IMR-90 (cell line): ENCODE results near the gene FAM234B. TPM values are rescaled to one million over a fixed set of nuclear protein-coding genes. Genes with fewer than 3 reads are reported as not detected.

Experiments
- ATAC-seq: fragments of 200-7000 bp; cut with Tn5 transposase; 2 replicates; pipeline ENCODE4 v1.9.1; 2020; ENCODE audit warnings: low read depth, mild to moderate bottlenecking, moderate library complexity
- BruUV-seq: library from RNA; stranded (reverse); fragments of 400-500 nt; replicated peaks from 2 replicates; lab custom pipeline; 2021; lab: Mats Ljungman, UMichigan
- CTCF ChIA-PET: fragments of 300-600 bp; formaldehyde crosslinking; extraction: SDS; loops from one replicate; lab custom pipeline; 2021; ENCODE audit warnings: antibody characterized with exemption; lab: Yijun Ruan, JAX
- POLR2A ChIA-PET: fragments of 300-600 bp; sonication (Branson Sonifier 250); formaldehyde crosslinking; loops from one replicate; lab custom pipeline; 2022; ENCODE audit warnings: antibody characterized with exemption; ENCODE audit not compliant: unreplicated experiment; lab: Charles Lee
- DNase-seq: peaks from one replicate; pipeline ENCODE4 v3.0.0; 2013
- H2AFZ ChIP-seq: replicated peaks from 2 replicates; pipeline ENCODE3; 2013; ENCODE audit warnings: low read length, mild to moderate bottlenecking; ENCODE audit not compliant: poor library complexity
- H2AK5ac ChIP-seq: 2 replicates; pipeline ENCODE4 v1.6.1; 2013; ENCODE audit warnings: low read depth, low read length, inconsistent platforms
- H2AK9ac ChIP-seq: replicated peaks from 2 replicates; pipeline ENCODE3; 2013; ENCODE audit warnings: mild to moderate bottlenecking, low read depth, low read length, moderate library complexity; ENCODE audit not compliant: poor library complexity
- H2BK120ac ChIP-seq: 2 replicates; pipeline ENCODE4 v1.6.1; 2013; ENCODE audit warnings: low read depth, low read length, inconsistent platforms
- H2BK15ac ChIP-seq: 3 replicates; pipeline ENCODE4 v1.6.1; 2013; ENCODE audit warnings: low read depth, low read length, inconsistent platforms
- H2BK20ac ChIP-seq: 2 replicates; pipeline ENCODE4 v1.6.1; 2013; ENCODE audit warnings: low read depth, mild to moderate bottlenecking, inconsistent platforms, low read length, moderate library complexity
- H2BK5ac ChIP-seq: 2 replicates; pipeline ENCODE4 v1.6.1; 2013; ENCODE audit warnings: mild to moderate bottlenecking, low read depth, low read length, inconsistent platforms; ENCODE audit not compliant: poor library complexity, severe bottlenecking
- H3K14ac ChIP-seq: replicated peaks from 2 replicates; pipeline ENCODE4 v1.6.1; 2013; ENCODE audit warnings: low read depth, low read length, inconsistent platforms
- H3K18ac ChIP-seq: 2 replicates; pipeline ENCODE4 v1.6.1; 2013; ENCODE audit warnings: low read depth, low read length, control low read depth
- H3K23ac ChIP-seq: 2 replicates; pipeline ENCODE4 v1.6.1; 2013; ENCODE audit warnings: low read depth, low read length, inconsistent platforms
- H3K27ac ChIP-seq: 2 replicates; pipeline ENCODE4 v1.5.1; 2013; ENCODE audit warnings: mild to moderate bottlenecking, control low read depth, low read length; ENCODE audit not compliant: insufficient read depth
- H3K27me3 ChIP-seq: 2 replicates; pipeline ENCODE4 v1.6.1; 2013; ENCODE audit warnings: low read length; ENCODE audit not compliant: control insufficient read depth, insufficient read depth
- H3K36me3 ChIP-seq: 2 replicates; pipeline ENCODE4 v1.6.1; 2013; ENCODE audit warnings: low read length, mixed read lengths; ENCODE audit not compliant: control insufficient read depth, insufficient read depth
- H3K4ac ChIP-seq: 2 replicates; pipeline ENCODE4 v1.6.1; 2013; ENCODE audit warnings: low read depth, low read length, inconsistent platforms
- H3K4me1 ChIP-seq: 2 replicates; pipeline ENCODE4 v1.6.1; 2013; ENCODE audit warnings: low read length, mixed read lengths; ENCODE audit not compliant: control insufficient read depth, insufficient read depth
- H3K4me2 ChIP-seq: 2 replicates; pipeline ENCODE4 v1.6.1; 2013; ENCODE audit warnings: low read depth, mild to moderate bottlenecking, control low read depth, low read length, moderate library complexity
- H3K4me3 ChIP-seq: 2 replicates; pipeline ENCODE4 v1.5.1; 2013; ENCODE audit warnings: low read depth, mild to moderate bottlenecking, control low read depth, low read length, moderate library complexity; ENCODE audit not compliant: insufficient read depth
- H3K56ac ChIP-seq: 2 replicates; pipeline ENCODE4 v1.6.1; 2013; ENCODE audit warnings: low read length, inconsistent platforms; ENCODE audit not compliant: insufficient read depth; ENCODE audit errors: extremely low read depth
- H3K79me1 ChIP-seq, 2 experiments: 2 replicates each; pipeline ENCODE4 v1.6.1; 2013; ENCODE audit warnings: low read length in 2 of 2, inconsistent platforms in 1 of 2, low read depth in 1 of 2
- H3K9ac ChIP-seq: 2 replicates; pipeline ENCODE4 v1.6.1; 2013; ENCODE audit warnings: low read depth, low read length, control low read depth
- H3K9me1 ChIP-seq: 2 replicates; pipeline ENCODE4 v1.6.1; 2013; ENCODE audit warnings: low read length, inconsistent platforms; ENCODE audit not compliant: insufficient read depth
- H3K9me3 ChIP-seq: 2 replicates; pipeline ENCODE4 v1.6.1; 2013; ENCODE audit warnings: low read length; ENCODE audit not compliant: control insufficient read depth, insufficient read depth
- H4K20me1 ChIP-seq: 2 replicates; pipeline ENCODE4 v1.6.1; 2013; ENCODE audit warnings: low read length, inconsistent platforms; ENCODE audit not compliant: insufficient read depth
- H4K5ac ChIP-seq: 2 replicates; pipeline ENCODE4 v1.6.1; 2013; ENCODE audit warnings: mild to moderate bottlenecking, low read depth, low read length, control low read depth
- H4K8ac ChIP-seq, 2 experiments: 2 replicates each; pipeline ENCODE4 v1.6.1; 2013; ENCODE audit warnings: low read depth in 2 of 2, low read length in 2 of 2, control low read depth in 1 of 2, inconsistent platforms in 1 of 2
- H4K91ac ChIP-seq: 2 replicates; pipeline ENCODE4 v1.6.1; 2013; ENCODE audit warnings: low read depth, low read length, inconsistent platforms; ENCODE audit not compliant: insufficient read depth
- BHLHE40 ChIP-seq: fragments of 150-350 bp; IDR thresholded peaks from 2 replicates; pipeline ENCODE4 v1.6.1; 2016; ENCODE audit warnings: mild to moderate bottlenecking, low read depth, low read length
- CEBPB ChIP-seq: IDR thresholded peaks from 2 replicates; pipeline ENCODE4 v1.6.1; 2012; ENCODE audit warnings: low read depth, low read length, improper control_type of control experiment
- CHD1 ChIP-seq: IDR thresholded peaks from 2 replicates; pipeline ENCODE4 v1.6.1; 2012; ENCODE audit warnings: low read depth, low read length, improper control_type of control experiment
- ELK1 ChIP-seq: fragments of 150-350 bp; IDR thresholded peaks from 2 replicates; pipeline ENCODE4 v1.6.1; 2016; ENCODE audit warnings: low read depth, mild to moderate bottlenecking, low read length, moderate library complexity, borderline replicate concordance
- FOS ChIP-seq: fragments of 150-350 bp; IDR thresholded peaks from 2 replicates; pipeline ENCODE4 v1.6.1; 2016; ENCODE audit warnings: low read depth, low read length
- MAFK ChIP-seq: IDR thresholded peaks from 2 replicates; pipeline ENCODE4 v1.6.1; 2012; ENCODE audit warnings: low read depth, low read length, improper control_type of control experiment
- MAZ ChIP-seq: IDR thresholded peaks from 2 replicates; pipeline ENCODE4 v1.6.1; 2012; ENCODE audit warnings: low read depth, mild to moderate bottlenecking, low read length, improper control_type of control experiment, moderate library complexity, borderline replicate concordance
- MXI1 ChIP-seq: IDR thresholded peaks from 2 replicates; pipeline ENCODE4 v1.6.1; 2012; ENCODE audit warnings: low read depth, mild to moderate bottlenecking, low read length, moderate library complexity, borderline replicate concordance
- NFE2L2 ChIP-seq: fragments of 150-350 bp; IDR thresholded peaks from 2 replicates; pipeline ENCODE4 v1.6.1; 2016; ENCODE audit warnings: low read depth, mild to moderate bottlenecking, low read length
- RAD21 ChIP-seq: IDR thresholded peaks from 2 replicates; pipeline ENCODE4 v1.6.1; 2012; ENCODE audit warnings: low read length, improper control_type of control experiment
- RCOR1 ChIP-seq: IDR thresholded peaks from 2 replicates; pipeline ENCODE4 v1.6.1; 2012; ENCODE audit warnings: mild to moderate bottlenecking, low read length, improper control_type of control experiment; ENCODE audit not compliant: insufficient replicate concordance
- RFX5 ChIP-seq: IDR thresholded peaks from 2 replicates; pipeline ENCODE4 v1.8.0; 2012; ENCODE audit warnings: low read depth, mild to moderate bottlenecking, low read length, moderate library complexity
- SMC3 ChIP-seq: fragments of 150-350 bp; IDR thresholded peaks from 2 replicates; pipeline ENCODE4 v1.6.1; 2016; ENCODE audit warnings: low read depth, mild to moderate bottlenecking, antibody characterized with exemption, low read length, moderate library complexity
- USF2 ChIP-seq: fragments of 150-350 bp; IDR thresholded peaks from 2 replicates; pipeline ENCODE4 v1.6.1; 2017; ENCODE audit warnings: mild to moderate bottlenecking, antibody characterized with exemption, low read length, low read depth
- WGBS, 2 experiments: methylation state at CpG; one replicate each; pipeline versions ENCODE4 v1.1.5 to v1.1.7; 2013; ENCODE audit warnings: missing lambda C conversion rate in 2 of 2; ENCODE audit not compliant: insufficient read length in 1 of 2; ENCODE audit errors: extremely low coverage in 2 of 2; 5-methylcytosine and 5-hydroxymethylcytosine counted together
- dilution Hi-C: fragments of 300-500 bp; cut with HindIII; formaldehyde crosslinking; loops from one replicate; pipeline ENCODE4 v1.14.3; 2018; ENCODE audit warnings: low sequenced_read_pairs; ENCODE audit not compliant: unreplicated experiment
- in situ Hi-C: fragments of 300-500 bp; cut with MboI; formaldehyde crosslinking; loops from 3 replicates; pipeline ENCODE4 v1.14.3; 2019; ENCODE audit warnings: low sequenced_read_pairs, inconsistent platforms, mixed read lengths
- intact Hi-C: fragments of 100-400 bp; cut with micrococcal nuclease; formaldehyde crosslinking; loops from 2 replicates; pipeline ENCODE4 v1.10.0; 2022
- polyA plus RNA-seq, 3 experiments: library from polyadenylated mRNA; depleted of rRNA; stranded (reverse); fragments of >200 nt; gene quantifications; 2 replicates each; pipeline ENCODE4 v1.2.3, GENCODE V29; 2012; ENCODE audit warnings: low replicate concordance in 1 of 3
- total RNA-seq: library from RNA; depleted of rRNA; stranded (reverse); fragments of >200 nt; gene quantifications from 2 replicates; pipeline ENCODE4 v1.2.3, GENCODE V29; 2012

The FAM234B gene
- total and polyA plus RNA-seq, 2 of the 4 experiments (the other 2 are of a cell fraction) = 3.6 to 8.6 TPM

GRCh38 chr12:13060581-13060980 lies 16.4 kb downstream of the FAM234B start:
- ChIA-PET POLR2A (no interaction called here), CTCF (interaction anchor here (1.6 kb wide), 1 partner anchor 195 kb away, joined by 4 read pairs; no protein-coding TSS in a partner anchor)
- no peak overlapping the region for H3K27ac ChIP-seq
- peaks cover 10% of the 10 kb centered on the region for H3K36me3 ChIP-seq
- H3K4me2 ChIP-seq = no peak overlapping the region
- H2AK9ac ChIP-seq = no peak overlapping the region
- intact Hi-C loops (no loop called here), dilution Hi-C loops (no loop called here), in situ Hi-C loops (no loop called here)
- H3K56ac ChIP-seq = no peak overlapping the region
- H2BK20ac ChIP-seq = no peak overlapping the region
- no peak overlapping the region for H3K14ac ChIP-seq
- H3K4me3 ChIP-seq = no peak overlapping the region
- no peaks in the 10 kb centered on the region for H3K79me1 ChIP-seq
- H2AFZ ChIP-seq = no peak overlapping the region
- H4K8ac ChIP-seq = no peak overlapping the region
- peaks cover 5% of the 10 kb centered on the region; the same call in 1 of the 2 replicates for H3K9me1 ChIP-seq
- H2BK5ac ChIP-seq = no peak overlapping the region
- no peaks in the 10 kb centered on the region for H3K27me3 ChIP-seq
- H2BK120ac ChIP-seq = no peak overlapping the region
- no peak overlapping the region for H3K18ac ChIP-seq
- no peak overlapping the region for H4K5ac ChIP-seq
- no peak overlapping the region for H2BK15ac ChIP-seq
- no peak for DNase-seq
- H4K91ac ChIP-seq = no peak overlapping the region
- H3K4ac ChIP-seq = no peak overlapping the region
- ATAC-seq = no peak
- no TSS peak for BruUV-seq
- WGBS, 2 experiments = no CpG with 5 or more reads among the region's 2 CpGs
- H3K4me1 ChIP-seq = no peaks in the 10 kb centered on the region
- no peak overlapping the region for H3K9ac ChIP-seq
- no peak overlapping the region for H2AK5ac ChIP-seq
- no peaks in the 10 kb centered on the region for H3K9me3 ChIP-seq
- H3K23ac ChIP-seq = no peak overlapping the region
- TF ChIP-seq NFE2L2 (no peak), RFX5 (no peak), FOS (no peak), RAD21 (no peak), CHD1 (no peak), USF2 (no peak), CEBPB (no peak), BHLHE40 (no peak), MAZ (no peak), RCOR1 (no peak), ELK1 (no peak), MXI1 (no peak), SMC3 (no peak), MAFK (no peak)
- no peaks in the 10 kb centered on the region for H4K20me1 ChIP-seq
